ENCODE data around the gene SACM1L.

- no peak for TF ChIP-seq CTCF (IDR thresholded peaks at IDR 0.05; ENCODE audit: low read length)
- no peak for TF ChIP-seq EZH2phosphoT487 (IDR thresholded peaks at IDR 0.05; ENCODE audit: low read length)
- no peak for TF ChIP-seq EZH2 (optimal IDR thresholded peaks at IDR 0.05; ENCODE audit: low read depth, low read length)
These were observed 33.3 kb upstream of the SACM1L start for GRCh38 chr3:45655906-45656305.

Measured in MM.1S (cell line).